Lung (tissue), 12 donors: ENCODE measurements around the gene HOXB8. TPM values are rescaled to one million over a fixed set of nuclear protein-coding genes. Genes with fewer than 3 reads are reported as not detected.

Source experiments
- ATAC-seq: fragments of 200-7000 bp; cut with Tn5 transposase; one replicate; pipeline ENCODE4 v1.9.1; 2020; ENCODE audit warnings: moderate number of reproducible peaks; ENCODE audit not compliant: insufficient read depth, low FRiP score
- DNase-seq, 3 donors: peaks; one replicate each; pipeline ENCODE4 v3.0.0-alpha.2; 2013 to 2017
- H3K27ac ChIP-seq, 2 donors: one replicate each; pipeline ENCODE4 v1.5.1; 2013; ENCODE audit warnings: mild to moderate bottlenecking in 2 of 2, moderate library complexity in 2 of 2, control low read depth in 1 of 2, inconsistent platforms in 1 of 2, low read depth in 1 of 2, low read length in 1 of 2
- H3K27me3 ChIP-seq, 3 donors: one replicate each; pipeline ENCODE4 v1.5.1; 2013; ENCODE audit warnings: low read length in 2 of 3; ENCODE audit not compliant: control insufficient read depth in 3 of 3, insufficient read depth in 3 of 3
- H3K36me3 ChIP-seq, 4 donors: one replicate each; pipeline ENCODE4 v1.5.1; 2013; ENCODE audit warnings: low read length in 4 of 4, mild to moderate bottlenecking in 1 of 4, moderate library complexity in 1 of 4; ENCODE audit not compliant: control insufficient read depth in 4 of 4, insufficient read depth in 4 of 4
- H3K4me1 ChIP-seq, 5 donors: one replicate each; pipeline ENCODE4 v1.5.1; 2013; ENCODE audit warnings: low read length in 5 of 5, mild to moderate bottlenecking in 2 of 5, moderate library complexity in 1 of 5; ENCODE audit not compliant: control insufficient read depth in 5 of 5, insufficient read depth in 5 of 5
- H3K4me3 ChIP-seq: one replicate; pipeline ENCODE4 v1.5.1; 2013; ENCODE audit warnings: mild to moderate bottlenecking, control low read depth, moderate library complexity
- H3K9ac ChIP-seq, 2 donors: one replicate each; pipeline ENCODE4 v1.5.1; 2013; ENCODE audit warnings: low read length in 2 of 2, control low read depth in 1 of 2; ENCODE audit not compliant: insufficient read depth in 1 of 2
- H3K9me3 ChIP-seq, 4 donors: one replicate each; pipeline ENCODE4 v1.5.1; 2013; ENCODE audit warnings: low read length in 3 of 4, mild to moderate bottlenecking in 1 of 4, moderate library complexity in 1 of 4; ENCODE audit not compliant: control insufficient read depth in 4 of 4, insufficient read depth in 3 of 4
- CTCF ChIP-seq: IDR thresholded peaks from 2 replicates; pipeline ENCODE4 v1.5.1; 2012; ENCODE audit warnings: mild to moderate bottlenecking; ENCODE audit errors: control extremely low read depth, extremely low read depth
- WGBS, 2 donors: extraction: QIAGEN DNeasy Blood & Tissue Kit; methylation state at CpG; one replicate each; pipeline ENCODE4 v1.1.7; 2013; 5-methylcytosine and 5-hydroxymethylcytosine counted together
- polyA plus RNA-seq, 2 donors: library from polyadenylated mRNA; stranded (reverse); fragments of 200-250 nt; gene quantifications; one replicate each; pipeline ENCODE4 v1.2.1, GENCODE V29; 2013
- total RNA-seq, 2 donors: library from RNA; depleted of rRNA in 1 of 2; stranded (reverse); fragments of >200 nt in 1 of 2; gene quantifications; one replicate each; pipeline ENCODE4 v1.2.1, GENCODE V29; 2014 to 2021
- donor health status: control.
- donor health status: control.
- donor health status: Bipolar disorder and iron deficiency.
- donor health status: healthy.
- donor health status: DM: yes; HTN: yes; CAD: no.

HOXB8 gene
- total and polyA plus RNA-seq, 4 donors, result 0.08 to 0.31 (median 0.10) TPM; not detected in 1

DNA sequence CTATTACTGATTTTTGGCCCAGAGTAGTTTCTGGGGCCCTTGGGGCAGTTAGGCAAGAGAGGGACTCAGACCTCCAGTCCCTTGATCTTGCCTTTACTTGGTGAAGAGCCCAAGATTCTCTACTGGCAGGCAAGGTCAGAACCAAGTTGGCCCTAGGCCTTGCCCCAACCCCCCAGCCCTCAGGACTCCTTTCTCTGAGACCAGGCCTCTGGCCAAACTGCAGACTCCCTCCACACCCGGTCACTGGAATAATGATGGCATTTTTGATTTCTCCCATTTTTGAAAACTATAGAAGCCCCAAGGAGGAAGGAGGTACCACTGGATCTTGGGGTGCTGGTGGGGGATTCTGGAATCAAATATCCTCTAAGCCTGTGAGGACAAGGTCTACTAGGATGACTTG lies 29.1 kb upstream of the HOXB8 start:
- H3K4me1 ChIP-seq, result no peaks in the 10 kb centered on the region
- H3K4me3 ChIP-seq, result no peak overlapping the region
- no peaks in the 10 kb centered on the region for H3K36me3 ChIP-seq
- DNase-seq (no peak), ATAC-seq (no peak)
- peaks cover 9 to 96% (median 90%) of the 10 kb centered on the region in 3 donors for H3K27me3 ChIP-seq
- H3K9ac ChIP-seq, result no peak overlapping the region
- TF ChIP-seq CTCF, result no peak
- peaks cover 0 to 3% (median 0%) of the 10 kb centered on the region in 4 donors for H3K9me3 ChIP-seq
- WGBS, 2 donors, result 71 to 76% methylated on average over 1 of the region's 1 CpG
- H3K27ac ChIP-seq, result no peak overlapping the region

DNA sequence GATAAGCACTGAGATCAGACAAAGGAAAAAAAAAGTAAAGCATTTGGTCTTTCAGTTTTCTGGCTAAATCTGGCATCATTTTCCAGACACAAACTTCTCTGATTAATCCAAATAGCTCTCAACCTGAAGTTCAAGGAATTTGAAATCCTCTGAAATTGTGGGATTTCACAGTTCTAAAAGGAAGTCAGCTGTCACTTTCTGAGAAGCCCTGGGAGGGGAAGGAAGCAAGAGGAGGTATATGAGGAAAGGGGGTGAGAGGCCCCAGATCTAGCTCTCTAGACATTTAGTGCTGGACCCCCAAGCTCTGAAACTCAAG lies 28.6 kb upstream of the HOXB8 start:
- no peak for DNase-seq
- TF ChIP-seq CTCF, result no peak
- no peak for ATAC-seq
- Histone ChIP-seq H3K9ac (no peak overlapping the region), H3K27ac (no peak overlapping the region), H3K36me3 (no peaks in the 10 kb centered on the region), H3K4me1 (no peaks in the 10 kb centered on the region), H3K27me3 (peaks cover 14 to 98% (median 93%) of the 10 kb centered on the region in 3 donors), H3K4me3 (no peak overlapping the region), H3K9me3 (peaks cover 0 to 3% (median 0%) of the 10 kb centered on the region in 4 donors)

GRCh38 chr17:48642843-48643696 lies 28.0 kb upstream of the HOXB8 start:
- DNase-seq (no peak), ATAC-seq (no peak)
- Histone ChIP-seq H3K4me1 (no peaks in the 10 kb centered on the region), H3K9me3 (peaks cover 0 to 3% (median 0%) of the 10 kb centered on the region in 4 donors), H3K4me3 (no peak overlapping the region), H3K36me3 (no peaks in the 10 kb centered on the region), H3K27me3 (peaks cover 17 to 98% (median 94%) of the 10 kb centered on the region in 3 donors), H3K27ac (no peak overlapping the region), H3K9ac (no peak overlapping the region)
- WGBS, 2 donors, result 32 to 45% methylated on average over 23 of the region's 23 CpGs
- TF ChIP-seq CTCF, result no peak
